Hepatocyte (in vitro differentiated cells): ENCODE measurements around the gene PGGT1B. TPM values are rescaled to one million over a fixed set of nuclear protein-coding genes. Genes with fewer than 3 reads are reported as not detected.

Source experiments
- DNase-seq: peaks from one replicate; pipeline ENCODE4 v3.0.0-alpha.2; 2016; ENCODE audit warnings: low spot score
- H2AFZ ChIP-seq: fragments of 200-600 bp; sonication (generic); 2 replicates; pipeline ENCODE4 v1.6.0; 2016; ENCODE audit warnings: antibody characterized with exemption, mild to moderate bottlenecking
- H3K27ac ChIP-seq: fragments of 200-600 bp; sonication (generic); 2 replicates; pipeline ENCODE4 v1.5.1; 2016; ENCODE audit warnings: mild to moderate bottlenecking
- H3K27me3 ChIP-seq: fragments of 200-600 bp; sonication (generic); 2 replicates; pipeline ENCODE4 v1.6.1; 2016
- H3K36me3 ChIP-seq: fragments of 200-600 bp; sonication (generic); replicated peaks from 2 replicates; pipeline ENCODE4 v1.5.1; 2016; ENCODE audit warnings: low read depth; ENCODE audit not compliant: insufficient read depth
- H3K4me1 ChIP-seq: fragments of 200-600 bp; sonication (generic); 2 replicates; pipeline ENCODE4 v1.5.1; 2016; ENCODE audit warnings: mild to moderate bottlenecking, moderate library complexity; ENCODE audit not compliant: insufficient read depth
- H3K4me2 ChIP-seq: fragments of 200-600 bp; sonication (generic); 2 replicates; pipeline ENCODE4 v1.6.0; 2016
- H3K4me3 ChIP-seq: fragments of 200-600 bp; sonication (generic); 2 replicates; pipeline ENCODE4 v1.5.1; 2016; ENCODE audit warnings: mild to moderate bottlenecking
- H3K79me2 ChIP-seq: fragments of 200-600 bp; sonication (generic); 2 replicates; pipeline ENCODE4 v1.6.0; 2017; ENCODE audit warnings: mild to moderate bottlenecking
- H3K9me2 ChIP-seq: fragments of 200-600 bp; sonication (generic); replicated peaks from 2 replicates; pipeline ENCODE4 v1.6.0; 2017; ENCODE audit warnings: mild to moderate bottlenecking; ENCODE audit not compliant: insufficient read depth
- H3K9me3 ChIP-seq: fragments of 200-600 bp; sonication (generic); 2 replicates; pipeline ENCODE4 v1.5.1; 2016; ENCODE audit warnings: low read depth, mild to moderate bottlenecking
- H4K20me1 ChIP-seq: fragments of 200-600 bp; sonication (generic); 2 replicates; pipeline ENCODE4 v1.6.0; 2016; ENCODE audit warnings: mild to moderate bottlenecking; ENCODE audit not compliant: insufficient read depth, poor library complexity, severe bottlenecking
- EZH2 ChIP-seq: fragments of 200-600 bp; sonication (generic); IDR thresholded peaks from 2 replicates; pipeline ENCODE4 v1.6.1; 2016; ENCODE audit warnings: antibody characterized with exemption, mild to moderate bottlenecking, borderline replicate concordance
- EZH2phosphoT487 ChIP-seq: fragments of 200-600 bp; sonication (generic); IDR thresholded peaks from one replicate; pipeline ENCODE4 v1.6.1; 2018; ENCODE audit warnings: antibody characterized with exemption, mild to moderate bottlenecking, low read depth, moderate library complexity; ENCODE audit not compliant: unreplicated experiment, severe bottlenecking
- WGBS: methylation state at CpG from one replicate; pipeline ENCODE4 v1.1.6; 2016; ENCODE audit warnings: low lambda C conversion rate; ENCODE audit errors: missing lambda C conversion rate; 5-methylcytosine and 5-hydroxymethylcytosine counted together
- polyA plus RNA-seq: library from polyadenylated mRNA; unstranded; fragments of >200 nt; fragmentation: Nextera tagmentation; extraction: Ambion mirVana; gene quantifications from 2 replicates; pipeline ENCODE4 v1.2.1, GENCODE V29; 2016
- total RNA-seq: library from RNA; depleted of rRNA; stranded (reverse); fragments of >200 nt; gene quantifications from 2 replicates; pipeline ENCODE4 v1.2.3, GENCODE V29; 2014
- TF ChIP-seq, protein P1 (sequence below): fragments of 200-600 bp; sonication (generic); IDR thresholded peaks from 2 replicates; pipeline ENCODE4 v1.5.1; 2016; ENCODE audit warnings: antibody characterized with exemption, mild to moderate bottlenecking; ENCODE audit not compliant: poor library complexity

PGGT1B gene
- total and polyA plus RNA-seq, 2 experiments from 2014 or later = 4.3 to 14.1 TPM

DNA sequence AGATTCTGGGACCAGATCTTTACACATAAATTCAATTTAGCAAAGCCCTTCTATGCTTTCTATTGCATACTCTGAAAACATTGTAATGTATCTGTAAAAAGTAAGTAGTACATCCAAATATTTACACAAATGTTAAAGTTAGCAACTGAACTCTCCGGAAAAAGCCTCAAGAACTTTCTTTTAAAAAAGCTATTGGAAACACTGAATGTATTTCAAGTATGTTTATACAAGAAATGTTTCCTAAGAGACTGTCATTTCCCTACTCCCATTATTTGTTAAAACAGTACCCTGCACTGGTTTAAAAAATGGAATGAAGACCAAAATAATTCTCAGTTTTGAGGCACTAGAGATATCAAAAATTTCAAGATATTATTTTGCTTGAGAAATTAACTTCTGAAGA is 48.1 kb downstream of the PGGT1B start:
- no peak for DNase-seq
- Histone ChIP-seq H3K79me2 (no peaks in the 10 kb centered on the region), H3K36me3 (no peaks in the 10 kb centered on the region), H3K27ac (no peak overlapping the region), H3K4me3 (no peak overlapping the region), H3K4me1 (no peaks in the 10 kb centered on the region), H3K9me2 (no peaks in the 10 kb centered on the region), H4K20me1 (no peaks in the 10 kb centered on the region), H3K27me3 (no peaks in the 10 kb centered on the region), H3K9me3 (no peaks in the 10 kb centered on the region), H3K4me2 (no peak overlapping the region), H2AFZ (no peak overlapping the region)
- WGBS = 42% methylated on average over 1 of the region's 1 CpG
- TF ChIP-seq EZH2phosphoT487 = no peak
- TF ChIP-seq, protein P1, sequence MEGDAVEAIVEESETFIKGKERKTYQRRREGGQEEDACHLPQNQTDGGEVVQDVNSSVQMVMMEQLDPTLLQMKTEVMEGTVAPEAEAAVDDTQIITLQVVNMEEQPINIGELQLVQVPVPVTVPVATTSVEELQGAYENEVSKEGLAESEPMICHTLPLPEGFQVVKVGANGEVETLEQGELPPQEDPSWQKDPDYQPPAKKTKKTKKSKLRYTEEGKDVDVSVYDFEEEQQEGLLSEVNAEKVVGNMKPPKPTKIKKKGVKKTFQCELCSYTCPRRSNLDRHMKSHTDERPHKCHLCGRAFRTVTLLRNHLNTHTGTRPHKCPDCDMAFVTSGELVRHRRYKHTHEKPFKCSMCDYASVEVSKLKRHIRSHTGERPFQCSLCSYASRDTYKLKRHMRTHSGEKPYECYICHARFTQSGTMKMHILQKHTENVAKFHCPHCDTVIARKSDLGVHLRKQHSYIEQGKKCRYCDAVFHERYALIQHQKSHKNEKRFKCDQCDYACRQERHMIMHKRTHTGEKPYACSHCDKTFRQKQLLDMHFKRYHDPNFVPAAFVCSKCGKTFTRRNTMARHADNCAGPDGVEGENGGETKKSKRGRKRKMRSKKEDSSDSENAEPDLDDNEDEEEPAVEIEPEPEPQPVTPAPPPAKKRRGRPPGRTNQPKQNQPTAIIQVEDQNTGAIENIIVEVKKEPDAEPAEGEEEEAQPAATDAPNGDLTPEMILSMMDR = no peak
- no peak for TF ChIP-seq EZH2

DNA sequence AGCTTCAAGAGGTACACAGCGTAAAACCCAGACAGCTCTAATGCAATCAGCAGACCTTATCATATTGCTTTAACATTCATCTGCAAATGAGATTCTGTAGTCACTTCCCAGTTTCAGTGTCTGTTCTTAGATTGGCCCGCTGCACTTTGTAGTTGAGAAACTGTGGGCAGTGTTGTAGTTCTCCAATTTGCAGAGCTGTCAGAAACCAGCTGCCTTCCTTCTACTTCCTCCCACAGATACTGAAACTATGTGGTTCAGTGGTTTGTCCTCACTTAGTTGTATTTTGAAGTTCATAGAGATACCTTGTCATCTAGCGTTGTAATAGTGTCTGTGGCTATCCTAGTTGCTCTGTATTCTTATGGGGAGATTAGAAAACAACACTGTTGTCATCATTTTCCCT is 53.4 kb downstream of the PGGT1B start:
- H3K9me3 ChIP-seq = no peaks in the 10 kb centered on the region
- WGBS = 88% methylated on average over 3 of the region's 3 CpGs
- no peak overlapping the region for H3K4me2 ChIP-seq
- no peaks in the 10 kb centered on the region for H3K79me2 ChIP-seq
- no peaks in the 10 kb centered on the region for H3K4me1 ChIP-seq
- no peaks in the 10 kb centered on the region for H4K20me1 ChIP-seq
- no peak overlapping the region for H3K27ac ChIP-seq
- H3K9me2 ChIP-seq = no peaks in the 10 kb centered on the region
- TF ChIP-seq, protein P1 = no peak
- no peak for TF ChIP-seq EZH2
- no peak for TF ChIP-seq EZH2phosphoT487
- H3K4me3 ChIP-seq = no peak overlapping the region
- no peak overlapping the region for H2AFZ ChIP-seq
- no peaks in the 10 kb centered on the region for H3K36me3 ChIP-seq
- DNase-seq = no peak
- no peaks in the 10 kb centered on the region for H3K27me3 ChIP-seq

DNA sequence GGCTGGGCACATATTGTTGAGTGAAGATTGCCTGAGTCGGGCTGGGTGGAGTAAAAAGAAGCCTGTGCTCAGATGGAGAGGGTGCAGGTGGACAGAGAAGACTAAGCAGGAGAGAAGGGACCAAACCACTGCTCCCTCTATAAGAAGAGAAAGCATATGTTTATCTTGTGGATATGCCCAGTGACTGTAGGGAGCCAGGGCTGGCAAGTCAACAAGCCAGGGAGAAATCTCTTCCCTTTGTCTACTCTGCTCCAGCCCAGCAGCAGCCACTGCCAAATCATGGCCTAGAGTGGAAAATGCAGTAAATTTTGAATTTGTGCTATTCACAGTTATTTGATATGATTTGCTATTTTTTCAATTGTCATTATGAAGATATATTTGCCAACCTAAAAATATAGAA is 59.7 kb downstream of the PGGT1B start:
- H3K36me3 ChIP-seq = no peaks in the 10 kb centered on the region
- no peaks in the 10 kb centered on the region for H3K27me3 ChIP-seq
- no peak overlapping the region for H3K4me3 ChIP-seq
- H2AFZ ChIP-seq = no peak overlapping the region
- no peak overlapping the region for H3K4me2 ChIP-seq
- H3K9me2 ChIP-seq = no peaks in the 10 kb centered on the region
- H3K79me2 ChIP-seq = no peaks in the 10 kb centered on the region
- H4K20me1 ChIP-seq = no peaks in the 10 kb centered on the region
- H3K27ac ChIP-seq = no peak overlapping the region
- 100% methylated on average over 1 of the region's 1 CpG for WGBS
- DNase-seq = no peak
- TF ChIP-seq EZH2phosphoT487 = no peak
- TF ChIP-seq, protein P1 = no peak
- no peak for TF ChIP-seq EZH2
- no peaks in the 10 kb centered on the region for H3K9me3 ChIP-seq
- H3K4me1 ChIP-seq = no peaks in the 10 kb centered on the region

GRCh38 chr5:115196161-115196560 is 66.5 kb downstream of the PGGT1B start:
- no peak overlapping the region for H3K4me2 ChIP-seq
- H3K4me1 ChIP-seq = peaks cover 12% of the 10 kb centered on the region
- H4K20me1 ChIP-seq = no peaks in the 10 kb centered on the region
- 71% methylated on average over 3 of the region's 3 CpGs for WGBS
- no peak overlapping the region for H3K27ac ChIP-seq
- H3K9me2 ChIP-seq = no peaks in the 10 kb centered on the region
- H3K27me3 ChIP-seq = no peaks in the 10 kb centered on the region
- H3K79me2 ChIP-seq = no peaks in the 10 kb centered on the region
- no peak for TF ChIP-seq EZH2phosphoT487
- TF ChIP-seq, protein P1 = no peak
- no peak for TF ChIP-seq EZH2
- H3K9me3 ChIP-seq = no peaks in the 10 kb centered on the region
- no peaks in the 10 kb centered on the region for H3K36me3 ChIP-seq
- no peak for DNase-seq
- no peak overlapping the region for H3K4me3 ChIP-seq
- no peak overlapping the region for H2AFZ ChIP-seq
